CD4-positive, CD25-positive, alpha-beta regulatory T cell (primary cell): ENCODE results near the gene MPZL3. TPM values are rescaled to one million over a fixed set of nuclear protein-coding genes. Genes with fewer than 3 reads are reported as not detected.

Source experiments
- ATAC-seq, 2 donors: fragments of 150-1000 bp; cut with Tn5 transposase; one replicate each; pipeline ENCODE4 v1.10.0; 2021; ENCODE audit warnings: low read depth in 2 of 2, moderate number of reproducible peaks in 2 of 2, moderate library complexity in 1 of 2
- DNase-seq, 3 donors: peaks; one replicate each; pipeline versions ENCODE4 v3.0.0 to v3.0.0-alpha.2; 2012 to 2022; ENCODE audit warnings: mixed read lengths in 1 of 3
- H3K27ac ChIP-seq: one replicate; pipeline ENCODE4 v1.7.0; 2013; ENCODE audit warnings: mild to moderate bottlenecking, low read length; ENCODE audit not compliant: insufficient read depth, poor library complexity, severe bottlenecking
- H3K27me3 ChIP-seq: one replicate; pipeline ENCODE4 v1.7.0; 2013; ENCODE audit warnings: low read length; ENCODE audit not compliant: control insufficient read depth, insufficient read depth
- H3K36me3 ChIP-seq: one replicate; pipeline ENCODE4 v1.7.0; 2013; ENCODE audit warnings: mild to moderate bottlenecking, low read length, moderate library complexity; ENCODE audit not compliant: control insufficient read depth, insufficient read depth
- H3K4me1 ChIP-seq: 2 replicates; pipeline ENCODE4 v1.7.0; 2013; ENCODE audit warnings: mild to moderate bottlenecking, low read length; ENCODE audit not compliant: insufficient read depth, control insufficient read depth, poor library complexity, severe bottlenecking
- H3K4me3 ChIP-seq: one replicate; pipeline ENCODE4 v1.7.0; 2013; ENCODE audit warnings: low read depth, mild to moderate bottlenecking, low read length, moderate library complexity
- H3K9me3 ChIP-seq, 2 experiments: 1 replicate in 1 of 2; 2 replicates in 1 of 2; pipeline ENCODE4 v1.7.0; 2013; ENCODE audit warnings: low read length in 2 of 2, mild to moderate bottlenecking in 1 of 2, moderate library complexity in 1 of 2; ENCODE audit not compliant: control insufficient read depth in 2 of 2
- H3K27ac Mint-ChIP-seq, 3 donors: one replicate each; pipeline ENCODE4 v1.8.0; 2020 to 2022; ENCODE audit warnings: mild to moderate bottlenecking in 3 of 3, mixed read lengths in 3 of 3, moderate library complexity in 2 of 3
- H3K27me3 Mint-ChIP-seq: one replicate; pipeline ENCODE4 v1.8.0; 2022; ENCODE audit warnings: mild to moderate bottlenecking, mixed read lengths
- H3K36me3 Mint-ChIP-seq: one replicate; pipeline ENCODE4 v1.8.0; 2020; ENCODE audit warnings: mixed read lengths
- H3K4me1 Mint-ChIP-seq, 4 donors: one replicate each; pipeline ENCODE4 v1.8.0; 2020 to 2022; ENCODE audit warnings: mixed read lengths in 4 of 4, mild to moderate bottlenecking in 1 of 4
- H3K4me3 Mint-ChIP-seq, 4 donors: one replicate each; pipeline ENCODE4 v1.8.0; 2020 to 2022; ENCODE audit warnings: mild to moderate bottlenecking in 4 of 4, mixed read lengths in 4 of 4, moderate library complexity in 3 of 4
- H3K9me3 Mint-ChIP-seq, 7 donors: one replicate each; pipeline ENCODE4 v1.8.0; 2020 to 2022; ENCODE audit warnings: mixed read lengths in 7 of 7, mild to moderate bottlenecking in 3 of 7, moderate library complexity in 2 of 7
- polyA plus RNA-seq, 4 donors: library from polyadenylated mRNA; unstranded; fragments of 300-500 nt; fragmentation: Illumina TruSeq; gene quantifications; one replicate each; pipeline ENCODE4 v1.2.3, GENCODE V29; 2021
- total RNA-seq: library from RNA; stranded (reverse); gene quantifications from one replicate; pipeline ENCODE4 v1.2.3, GENCODE V29; 2022

The MPZL3 gene
- total and polyA plus RNA-seq, 5 donors from 2014 or later: 4.5 to 16.1 (median 6.3) TPM

DNA sequence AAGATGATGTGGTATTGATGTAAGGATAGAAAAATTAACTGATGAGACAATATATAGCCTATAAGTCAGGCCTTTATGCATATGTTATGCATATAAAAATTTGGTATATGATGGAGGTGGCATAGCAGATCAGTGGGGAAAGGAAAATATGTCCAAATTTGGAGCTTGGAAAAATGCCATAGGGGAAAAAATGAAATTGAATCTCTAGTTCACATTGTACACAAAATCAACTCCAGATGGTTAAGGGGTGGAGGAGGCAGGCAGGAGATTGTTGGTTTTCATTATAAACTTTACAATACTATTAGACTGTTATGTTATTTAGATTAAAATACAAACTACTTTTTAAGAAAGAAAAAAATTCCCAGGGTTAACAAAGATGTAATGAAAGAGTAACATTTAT, 37.2 kb upstream of the MPZL3 start:
- H3K36me3 Mint-ChIP-seq: no peaks in the 10 kb centered on the region
- Histone ChIP-seq H3K9me3 (no peaks in the 10 kb centered on the region), H3K36me3 (no peaks in the 10 kb centered on the region), H3K4me3 (no peak overlapping the region), H3K27ac (no peak overlapping the region), H3K4me1 (no peaks in the 10 kb centered on the region), H3K27me3 (no peaks in the 10 kb centered on the region)
- no peak overlapping the region for H3K27ac Mint-ChIP-seq
- no peak for ATAC-seq
- peaks cover 11% of the 10 kb centered on the region for H3K27me3 Mint-ChIP-seq
- no peak for DNase-seq
- peaks cover 0 to 1% (median 0%) of the 10 kb centered on the region in 7 donors for H3K9me3 Mint-ChIP-seq
- H3K4me1 Mint-ChIP-seq: peaks cover 5 to 12% (median 7%) of the 10 kb centered on the region in 4 donors
- no peak overlapping the region for H3K4me3 Mint-ChIP-seq

DNA sequence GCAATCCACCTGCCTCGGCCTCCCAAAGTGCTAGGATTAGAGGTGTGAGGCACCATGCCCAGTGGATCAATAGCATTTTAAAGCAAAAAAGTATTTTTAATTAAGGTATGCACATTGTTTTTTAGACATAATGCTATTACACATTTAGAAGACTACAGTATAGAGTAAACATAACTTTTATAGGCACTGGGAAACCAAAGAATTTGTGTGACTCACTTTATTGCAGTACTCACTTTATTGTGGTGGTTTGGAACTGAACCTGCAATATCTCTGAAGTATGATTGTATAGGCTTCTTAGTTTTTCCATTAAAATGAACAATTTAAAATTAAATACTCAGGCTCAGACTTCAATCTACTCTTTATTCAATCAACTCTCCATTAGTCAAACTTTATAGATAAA, 34.8 kb upstream of the MPZL3 start:
- peaks cover 11% of the 10 kb centered on the region for H3K27me3 Mint-ChIP-seq

DNA sequence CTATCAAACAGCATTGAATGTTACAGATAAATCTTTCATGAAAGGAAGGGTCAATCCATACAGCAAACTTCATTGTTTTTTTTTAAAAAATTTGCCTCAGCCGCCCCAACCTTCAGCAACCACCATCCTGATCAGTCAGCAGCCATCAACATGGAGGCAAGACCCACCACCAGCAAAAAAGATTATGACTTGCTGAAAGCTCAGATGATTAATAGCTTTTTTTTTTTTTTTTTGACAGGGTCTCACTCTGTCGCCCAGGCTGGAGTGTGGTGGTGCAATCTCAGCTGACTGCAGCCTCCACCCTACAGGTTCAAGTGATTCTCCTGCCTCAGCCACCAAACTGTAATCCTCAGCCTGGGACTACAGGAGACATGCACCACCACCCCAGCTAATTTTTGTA, 34.4 kb upstream of the MPZL3 start:
- Histone ChIP-seq H3K36me3 (no peaks in the 10 kb centered on the region), H3K4me1 (no peaks in the 10 kb centered on the region), H3K27ac (no peak overlapping the region), H3K27me3 (no peaks in the 10 kb centered on the region), H3K4me3 (no peak overlapping the region), H3K9me3 (no peaks in the 10 kb centered on the region)
- DNase-seq (no peak), ATAC-seq (no peak)
- Mint-ChIP-seq H3K27me3 (peaks cover 8% of the 10 kb centered on the region), H3K9me3 (peaks cover 0 to 1% (median 0%) of the 10 kb centered on the region in 7 donors), H3K4me3 (no peak overlapping the region), H3K27ac (no peak overlapping the region), H3K4me1 (peaks cover 12 to 19% (median 14%) of the 10 kb centered on the region in 4 donors), H3K36me3 (no peaks in the 10 kb centered on the region)

More for the DNA sequence above, 34.8 kb upstream of the MPZL3 start:
- Mint-ChIP-seq H3K9me3 (peaks cover 0 to 1% (median 0%) of the 10 kb centered on the region in 7 donors), H3K4me3 (no peak overlapping the region), H3K4me1 (peaks cover 12 to 17% (median 14%) of the 10 kb centered on the region in 4 donors), H3K27ac (no peak overlapping the region), H3K36me3 (no peaks in the 10 kb centered on the region)
- Histone ChIP-seq H3K27me3 (no peaks in the 10 kb centered on the region), H3K36me3 (no peaks in the 10 kb centered on the region), H3K4me1 (no peaks in the 10 kb centered on the region), H3K9me3 (no peaks in the 10 kb centered on the region), H3K27ac (no peak overlapping the region), H3K4me3 (no peak overlapping the region)
- ATAC-seq (no peak), DNase-seq (no peak)

DNA sequence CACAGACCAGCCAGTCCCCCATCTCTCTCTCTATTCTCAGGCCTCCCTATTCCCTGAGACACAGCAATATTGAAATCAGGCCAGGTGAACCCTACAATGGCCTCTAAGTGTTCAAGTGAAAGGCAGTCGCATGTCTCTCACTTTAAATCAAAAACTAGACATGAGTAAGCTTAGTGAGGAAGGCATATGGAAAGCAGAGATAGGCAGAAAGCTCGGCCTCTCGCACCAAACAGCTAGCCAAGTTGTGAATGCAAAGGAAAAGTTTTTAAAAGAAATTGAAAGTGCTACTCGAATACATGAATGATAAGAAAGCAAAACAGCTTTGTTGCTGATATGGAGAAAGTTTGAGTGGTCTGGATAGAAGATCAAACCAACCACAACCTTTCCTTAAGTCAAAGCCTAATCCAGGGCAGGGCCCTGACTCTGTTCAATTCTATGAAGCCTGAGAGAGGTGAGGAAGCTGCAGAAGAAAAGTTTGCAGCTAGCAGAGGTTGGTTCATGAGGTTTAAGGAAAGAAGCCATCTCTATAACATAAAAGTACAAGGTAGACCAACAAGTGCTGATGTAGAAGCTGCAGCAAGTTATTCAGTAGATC, 31.7 kb upstream of the MPZL3 start:
- H3K9me3 ChIP-seq: no peaks in the 10 kb centered on the region
- H3K27ac ChIP-seq: no peak overlapping the region
- H3K27me3 ChIP-seq: no peaks in the 10 kb centered on the region
- peak overlapping the region in 2 of 3 donors; percentile 24 to 65 for H3K27ac Mint-ChIP-seq
- H3K4me1 ChIP-seq: no peaks in the 10 kb centered on the region
- H3K4me3 Mint-ChIP-seq: no peak overlapping the region
- H3K4me1 Mint-ChIP-seq: peaks cover 2 to 18% (median 12%) of the 10 kb centered on the region in 4 donors
- H3K36me3 Mint-ChIP-seq: no peaks in the 10 kb centered on the region
- DNase-seq (no peak), ATAC-seq (no peak)
- no peaks in the 10 kb centered on the region for H3K27me3 Mint-ChIP-seq
- no peaks in the 10 kb centered on the region for H3K36me3 ChIP-seq
- H3K9me3 Mint-ChIP-seq: no peaks in the 10 kb centered on the region
- H3K4me3 ChIP-seq: no peak overlapping the region

DNA sequence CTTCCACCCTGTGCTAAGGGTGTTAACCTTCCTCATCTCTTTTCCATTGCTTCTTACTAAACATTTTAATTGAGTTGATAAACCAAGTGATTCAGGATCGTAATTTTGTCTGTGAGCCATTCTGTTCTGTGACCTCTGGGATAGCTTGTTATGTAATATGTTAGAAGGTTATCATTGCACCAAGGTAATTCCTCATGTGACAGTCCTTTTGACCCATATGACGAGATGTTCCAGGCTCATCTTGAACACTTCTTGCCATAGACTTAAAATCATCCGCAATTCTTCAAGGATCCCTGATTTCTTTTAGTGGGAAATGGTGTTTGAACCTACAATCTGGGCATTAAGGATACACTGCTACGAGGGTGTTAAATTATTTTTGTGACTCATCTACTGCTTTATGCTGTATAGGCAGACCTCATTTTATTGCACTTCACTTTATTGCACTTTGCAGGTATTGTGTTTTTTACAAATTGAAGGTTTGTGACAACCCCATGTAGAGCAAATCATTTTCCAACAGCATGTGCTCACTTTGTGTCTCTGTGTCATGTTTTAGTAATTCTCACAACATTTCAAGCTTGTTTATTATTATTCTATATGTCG, 31.0 kb upstream of the MPZL3 start:
- no peak overlapping the region for H3K4me3 ChIP-seq
- Mint-ChIP-seq H3K4me1 (peaks cover 5 to 18% (median 12%) of the 10 kb centered on the region in 4 donors), H3K4me3 (no peak overlapping the region), H3K27me3 (no peaks in the 10 kb centered on the region), H3K9me3 (no peaks in the 10 kb centered on the region), H3K27ac (peak overlapping the region in 1 of 3 donors; percentile 24), H3K36me3 (no peaks in the 10 kb centered on the region)
- H3K4me1 ChIP-seq: no peaks in the 10 kb centered on the region
- ATAC-seq: no peak
- H3K9me3 ChIP-seq: no peaks in the 10 kb centered on the region
- no peaks in the 10 kb centered on the region for H3K36me3 ChIP-seq
- H3K27me3 ChIP-seq: no peaks in the 10 kb centered on the region
- no peak overlapping the region for H3K27ac ChIP-seq
- no peak for DNase-seq

DNA sequence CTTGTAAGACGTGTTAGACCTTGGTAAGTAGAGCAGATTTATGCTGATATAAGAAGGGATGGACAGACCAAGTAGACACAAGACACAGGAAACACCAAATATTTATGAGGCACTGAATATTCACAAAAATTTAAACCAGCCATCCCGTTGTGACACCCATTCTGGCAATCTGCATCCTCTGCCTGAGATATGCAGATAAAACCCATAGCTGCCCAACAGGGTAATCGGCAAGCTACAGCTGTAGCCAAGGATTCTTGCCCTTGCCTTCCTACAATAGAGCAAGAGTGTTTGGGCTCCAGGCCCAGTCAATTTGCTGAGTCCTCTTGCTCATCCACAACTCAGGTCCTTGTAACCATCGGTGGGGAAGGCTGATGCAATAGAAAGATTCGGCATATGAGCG, 30.4 kb upstream of the MPZL3 start:
- Histone ChIP-seq H3K27me3 (no peaks in the 10 kb centered on the region), H3K4me3 (no peak overlapping the region), H3K4me1 (no peaks in the 10 kb centered on the region), H3K27ac (no peak overlapping the region), H3K36me3 (no peaks in the 10 kb centered on the region), H3K9me3 (no peaks in the 10 kb centered on the region)
- Mint-ChIP-seq H3K4me3 (no peak overlapping the region), H3K27me3 (no peaks in the 10 kb centered on the region), H3K4me1 (peaks cover 5 to 18% (median 12%) of the 10 kb centered on the region in 4 donors), H3K27ac (no peak overlapping the region), H3K9me3 (no peaks in the 10 kb centered on the region), H3K36me3 (no peaks in the 10 kb centered on the region)
- no peak for DNase-seq
- no peak for ATAC-seq

DNA sequence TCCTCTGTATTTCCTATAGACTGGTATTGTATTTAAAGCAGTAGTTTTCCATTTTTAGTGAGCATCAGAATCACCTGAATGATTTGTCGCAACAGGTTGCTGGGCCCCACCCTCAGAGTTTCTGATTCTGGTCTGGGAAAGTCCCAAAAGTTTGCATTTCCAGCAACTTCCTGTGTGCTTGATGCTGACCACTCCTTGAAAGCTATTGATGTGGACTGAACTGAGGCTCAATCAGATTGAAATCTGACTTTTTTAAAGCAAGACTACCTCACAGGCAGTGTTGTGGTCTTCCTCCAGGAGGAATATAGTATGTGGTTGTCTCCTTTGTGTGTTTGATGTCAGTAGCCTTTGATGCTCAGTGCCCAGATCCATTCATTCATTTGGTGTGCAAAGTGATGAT, 29.1 kb upstream of the MPZL3 start:
- H3K4me1 Mint-ChIP-seq: peaks cover 5 to 20% (median 12%) of the 10 kb centered on the region in 4 donors
- H3K4me3 Mint-ChIP-seq: no peak overlapping the region
- DNase-seq: no peak
- no peak overlapping the region for H3K27ac ChIP-seq
- no peaks in the 10 kb centered on the region for H3K4me1 ChIP-seq
- H3K27ac Mint-ChIP-seq: no peak overlapping the region
- no peaks in the 10 kb centered on the region for H3K9me3 ChIP-seq
- no peaks in the 10 kb centered on the region for H3K36me3 Mint-ChIP-seq
- no peak for ATAC-seq
- no peaks in the 10 kb centered on the region for H3K27me3 ChIP-seq
- no peaks in the 10 kb centered on the region for H3K9me3 Mint-ChIP-seq
- no peaks in the 10 kb centered on the region for H3K36me3 ChIP-seq
- H3K27me3 Mint-ChIP-seq: no peaks in the 10 kb centered on the region
- H3K4me3 ChIP-seq: no peak overlapping the region

DNA sequence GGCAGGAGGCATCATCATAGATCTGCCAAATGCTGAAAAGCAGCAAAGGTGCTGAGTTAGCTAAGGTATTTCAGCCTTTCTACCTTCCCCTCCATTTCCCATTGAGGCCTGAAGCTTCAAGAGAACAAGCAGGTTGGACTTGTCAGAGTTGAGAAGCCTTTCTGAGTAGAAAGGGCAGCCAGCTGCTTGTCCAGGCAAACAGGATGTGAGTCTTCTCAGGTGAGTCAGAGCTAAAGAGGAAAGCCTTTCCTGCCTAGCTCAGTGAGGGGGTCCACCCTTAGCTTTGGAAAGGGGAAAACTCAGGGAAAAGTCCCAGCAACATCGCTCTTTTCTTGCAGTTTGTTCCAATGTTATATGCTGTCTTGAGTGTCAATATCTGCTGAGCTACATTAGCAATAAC, 25.1 kb upstream of the MPZL3 start:
- Histone ChIP-seq H3K9me3 (no peaks in the 10 kb centered on the region), H3K4me1 (no peaks in the 10 kb centered on the region), H3K36me3 (no peaks in the 10 kb centered on the region), H3K4me3 (no peak overlapping the region), H3K27ac (no peak overlapping the region), H3K27me3 (no peaks in the 10 kb centered on the region)
- ATAC-seq (peak in 1 of 2 donors; percentile 31), DNase-seq (peak in 1 of 3 donors; percentile 50)
- peaks cover 4% of the 10 kb centered on the region for H3K27me3 Mint-ChIP-seq
- H3K9me3 Mint-ChIP-seq: no peaks in the 10 kb centered on the region
- H3K4me3 Mint-ChIP-seq: no peak overlapping the region
- H3K36me3 Mint-ChIP-seq: no peaks in the 10 kb centered on the region
- peaks cover 0 to 13% (median 8%) of the 10 kb centered on the region in 4 donors for H3K4me1 Mint-ChIP-seq
- H3K27ac Mint-ChIP-seq: no peak overlapping the region
